ENCODE results near the gene CDH20.

DNA sequence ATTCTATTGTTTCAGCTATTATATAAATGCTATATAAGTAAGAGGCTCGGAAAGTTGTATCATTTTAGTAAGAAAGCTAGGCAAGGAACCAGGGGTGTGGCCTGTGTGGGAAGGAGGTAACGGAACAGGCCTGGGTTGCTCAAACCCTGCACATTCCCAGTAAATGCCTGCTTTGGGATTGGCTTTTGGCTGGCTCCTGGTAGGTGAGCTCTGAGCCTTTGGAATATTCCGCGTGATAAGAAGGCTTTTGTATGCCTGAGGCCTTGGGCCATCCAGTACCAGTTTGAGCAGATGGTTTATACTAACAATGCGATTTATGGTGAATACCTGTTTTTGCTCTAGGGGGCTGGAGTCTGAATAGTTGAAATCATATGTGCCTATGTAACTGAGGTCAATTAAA is 42.6 kb upstream of the CDH20 start:
- TF ChIP-seq POLR2A (IDR thresholded peaks at IDR 0.05) (no peak), POLR2AphosphoS5 (IDR thresholded peaks at IDR 0.05) (no peak)

All from suprapubic skin (tissue), 4 donors.